NCI-H748 treated with DMSO at 0.1 percent for 48 hours (cell line): ENCODE results near the gene NT5DC1.

Experiments
- DNase-seq: peaks from one replicate; lab custom pipeline; 2025; lab: John Stamatoyannopoulos, UW

NT5DC1 gene

GRCh38 chr6:116192786-116193185, 92.1 kb downstream of the NT5DC1 start:
- DNase-seq, result no peak

DNA sequence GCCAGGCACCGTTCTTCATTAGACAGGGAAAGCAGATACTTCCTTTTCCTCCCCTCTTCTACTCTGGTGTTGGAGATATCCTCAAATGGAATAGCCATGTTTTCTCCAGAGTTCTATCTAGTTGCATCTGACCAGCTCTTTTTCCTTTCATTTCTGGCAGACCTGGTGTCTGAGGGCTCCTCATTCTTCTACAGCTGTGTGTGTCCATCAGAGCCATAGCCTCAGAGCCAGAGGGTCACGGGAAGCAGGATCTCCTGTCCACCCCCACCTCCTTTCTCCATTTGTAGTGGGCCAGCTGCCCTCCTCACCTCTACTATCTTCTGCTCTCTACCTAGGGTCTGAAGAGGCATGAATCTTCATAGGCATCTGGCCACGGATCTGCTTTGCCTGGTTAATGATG, 96.2 kb downstream of the NT5DC1 start:
- no peak for DNase-seq

- DNase-seq, result no peak
These were observed 100.1 kb downstream of the NT5DC1 start for GRCh38 chr6:116200619-116201249.

GRCh38 chr6:116201538-116201937, 100.9 kb downstream of the NT5DC1 start:
- no peak for DNase-seq

DNA sequence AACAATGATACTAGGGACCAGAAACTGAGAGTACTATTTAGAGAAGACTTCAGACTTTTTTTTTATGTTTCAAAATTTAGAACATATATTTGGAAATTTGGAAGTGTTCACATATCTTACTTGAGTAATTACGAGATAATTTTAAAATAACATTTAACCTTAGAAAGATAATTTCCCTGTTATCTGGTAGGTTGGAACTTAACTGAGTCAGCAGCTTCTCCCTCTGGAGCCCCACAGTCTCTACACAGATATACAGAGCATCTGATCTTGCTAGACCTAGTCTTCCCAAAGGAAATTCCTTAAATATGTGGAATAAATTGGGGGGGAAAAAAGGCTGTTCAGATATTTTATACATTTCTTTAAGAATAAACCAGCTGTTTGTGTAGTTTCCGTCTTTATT, 104.6 kb downstream of the NT5DC1 start:
- no peak for DNase-seq

DNA sequence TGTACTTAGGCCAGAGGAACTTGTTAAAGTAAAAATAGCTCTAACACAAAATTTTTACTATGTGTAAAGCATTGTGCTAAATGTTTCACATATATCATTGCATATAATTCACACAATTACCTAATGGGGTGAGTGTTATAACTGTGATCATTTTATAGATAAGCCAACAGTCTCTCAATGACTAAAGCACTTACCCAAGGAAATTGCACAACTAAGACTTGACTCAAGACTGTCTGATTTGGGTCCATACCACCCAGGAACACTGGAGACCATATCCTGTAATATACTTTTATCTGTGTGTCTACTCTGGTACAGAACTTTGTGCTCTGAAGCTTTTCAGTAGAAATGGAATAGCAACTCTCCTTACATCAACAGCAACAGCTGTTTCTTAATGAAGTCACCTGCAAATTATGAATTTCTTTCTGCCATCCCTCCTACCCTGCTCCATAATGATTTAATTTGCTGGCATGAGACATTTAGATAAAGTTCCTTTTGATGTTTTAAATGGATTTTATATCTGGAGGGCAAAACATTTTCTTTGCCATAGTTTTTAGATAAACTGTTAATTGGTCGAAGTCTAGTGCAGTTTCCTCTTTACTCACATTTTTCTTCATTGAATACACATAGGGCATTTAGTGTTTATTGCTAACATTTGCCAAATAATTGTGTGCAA, 105.7 kb downstream of the NT5DC1 start:
- no peak for DNase-seq

DNA sequence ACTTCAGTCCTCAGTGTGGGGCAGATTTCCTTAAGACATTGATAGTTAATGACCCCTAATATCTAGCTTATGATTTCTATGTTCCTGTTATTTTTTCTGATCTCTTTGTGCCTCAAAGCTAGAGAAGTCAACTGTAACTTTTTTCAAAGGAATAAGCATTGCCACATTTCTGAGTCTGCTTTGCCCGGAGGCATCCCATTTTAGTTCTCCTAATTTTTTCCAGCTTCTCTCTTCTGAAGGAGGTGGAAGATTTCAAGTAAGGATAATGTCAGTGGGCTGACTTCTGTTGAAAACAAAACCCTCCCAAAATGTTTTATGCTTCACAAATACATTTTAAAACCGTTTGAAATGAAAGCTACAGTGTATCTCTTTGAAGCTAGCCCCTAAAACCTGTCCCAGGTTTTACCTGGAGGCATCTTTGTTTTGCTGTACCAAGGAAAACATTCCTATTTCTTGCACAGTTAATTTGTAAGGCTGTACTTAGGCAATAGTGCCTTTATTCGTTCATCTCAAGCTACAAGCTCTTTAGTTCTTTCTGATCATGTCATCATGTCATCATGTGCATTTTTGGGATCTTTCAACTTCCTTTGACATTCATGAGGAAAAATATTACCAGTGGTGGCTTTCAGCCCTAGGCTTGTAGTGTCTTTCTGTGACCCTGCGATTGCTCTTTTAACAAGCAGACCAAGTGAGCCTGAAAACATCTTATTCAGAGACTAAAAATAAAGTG, 107.6 kb downstream of the NT5DC1 start:
- DNase-seq, result no peak

DNA sequence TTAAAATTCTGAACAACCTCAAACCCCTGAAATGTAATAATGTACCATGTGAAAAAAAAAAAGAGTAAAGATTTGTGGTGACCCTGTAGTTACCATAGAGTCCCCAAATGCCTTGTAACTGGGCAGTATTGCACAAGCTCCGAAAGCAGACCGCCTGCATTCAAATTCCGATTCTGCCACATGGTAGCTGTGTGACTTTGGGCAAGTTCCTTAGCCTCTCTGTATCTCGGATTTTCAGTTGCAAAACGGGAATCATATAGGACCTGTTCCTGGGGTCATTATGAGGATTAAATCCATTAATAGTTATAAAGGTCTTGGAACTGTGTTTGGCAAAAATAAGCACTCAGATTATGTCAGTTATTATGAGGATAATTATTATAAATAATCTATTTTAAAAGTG, 109.7 kb downstream of the NT5DC1 start:
- no peak for DNase-seq

DNA sequence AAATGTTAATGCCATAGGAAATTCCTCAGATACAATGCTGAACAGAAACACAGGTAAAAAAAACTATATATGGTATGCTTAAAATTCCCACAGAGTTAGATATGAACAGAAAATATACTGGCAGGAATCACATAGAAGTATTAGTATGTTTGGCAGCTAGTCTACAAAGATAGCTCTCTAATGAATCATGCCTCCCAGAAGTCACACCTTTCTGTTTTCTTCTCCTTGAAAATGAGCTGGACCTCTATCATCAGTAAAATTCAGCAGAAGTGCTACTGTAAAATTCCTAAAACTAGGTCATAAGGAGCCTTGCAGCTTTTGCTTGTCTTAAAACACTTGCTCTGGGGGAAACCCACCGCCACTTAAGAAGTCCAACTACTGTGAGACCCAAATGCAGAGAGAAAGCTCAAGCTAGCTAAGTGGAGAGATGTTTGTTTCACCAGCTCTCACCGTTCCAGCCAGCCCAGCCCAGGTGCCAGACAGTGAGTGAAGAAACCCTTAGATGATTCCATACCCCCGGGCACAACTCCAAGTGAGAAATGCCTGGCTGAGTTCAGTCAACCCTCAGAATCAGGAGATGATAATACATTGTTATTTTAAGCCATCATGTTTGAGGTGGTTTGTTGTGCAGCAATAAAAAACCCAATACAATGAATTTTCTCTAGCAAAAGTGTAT, 110.2 kb downstream of the NT5DC1 start:
- no peak for DNase-seq

DNA sequence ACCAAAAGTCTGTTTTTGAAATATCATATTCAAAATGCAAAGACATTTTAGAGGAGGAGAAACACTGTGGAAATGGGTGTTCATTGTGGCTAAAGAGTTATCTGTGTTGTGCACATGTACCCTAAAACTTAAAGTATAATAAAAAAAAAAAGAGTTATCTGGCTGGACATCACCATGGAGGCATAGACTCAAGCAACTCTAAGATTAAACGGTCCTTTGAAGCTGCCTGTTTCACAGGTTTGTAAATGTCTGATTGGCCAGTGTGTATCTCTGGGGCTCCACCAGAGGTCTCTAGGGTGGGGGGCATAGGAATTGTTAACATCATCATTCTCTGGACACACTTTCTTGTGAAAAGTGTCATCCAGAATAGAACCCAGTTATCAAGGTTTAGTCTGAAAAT, 114.0 kb downstream of the NT5DC1 start:
- DNase-seq, result no peak

- DNase-seq, result no peak
These were observed 114.8 kb downstream of the NT5DC1 start for GRCh38 chr6:116215414-116215813.

- peak; percentile 19 for DNase-seq
These were observed 116.4 kb downstream of the NT5DC1 start for GRCh38 chr6:116217069-116217468.

GRCh38 chr6:116218172-116218633, 117.5 kb downstream of the NT5DC1 start:
- DNase-seq, result peak; percentile 16

DNA sequence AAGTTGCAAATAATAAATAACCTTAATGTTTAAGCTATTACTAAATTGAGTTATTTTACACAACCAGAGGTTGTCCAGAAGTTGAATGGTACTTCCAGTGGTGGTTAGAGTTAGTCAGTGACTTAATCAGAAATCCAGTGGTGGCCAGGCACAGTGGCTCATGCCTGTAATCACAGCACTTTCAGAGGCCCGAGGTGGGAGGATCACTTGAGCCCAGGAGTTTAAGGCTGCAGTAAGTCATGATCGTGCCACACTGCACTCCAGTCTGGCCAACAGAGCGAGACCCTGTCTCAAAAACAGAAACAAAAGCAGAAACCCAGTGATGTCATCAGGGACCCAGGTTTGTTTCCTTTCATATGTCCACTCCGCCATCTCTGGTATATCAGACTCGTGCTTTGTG, 118.2 kb downstream of the NT5DC1 start:
- DNase-seq, result no peak

DNA sequence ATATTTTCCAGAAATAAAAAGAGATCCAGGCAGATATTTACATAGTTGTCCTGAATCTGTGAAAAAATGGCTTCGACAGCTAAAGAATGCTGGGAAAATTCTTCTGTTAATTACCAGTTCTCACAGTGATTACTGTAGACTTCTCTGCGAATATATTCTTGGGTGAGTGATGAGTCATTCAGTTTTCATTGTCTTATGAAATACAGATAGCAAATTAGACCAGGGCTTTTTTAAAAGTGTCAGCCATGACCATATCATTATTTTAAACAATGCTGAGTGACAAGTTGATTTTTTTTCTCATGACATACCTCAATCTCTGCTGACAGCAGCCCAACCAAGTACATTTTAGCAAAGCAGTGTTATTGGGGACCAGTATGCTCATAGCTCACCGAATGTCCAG, 120.4 kb downstream of the NT5DC1 start:
- DNase-seq, result no peak

- DNase-seq, result no peak
These were observed 121.3 kb downstream of the NT5DC1 start for GRCh38 chr6:116221911-116222310.

- no peak for DNase-seq
These were observed 122.7 kb downstream of the NT5DC1 start for GRCh38 chr6:116223355-116223754.

GRCh38 chr6:116229287-116229913, 128.7 kb downstream of the NT5DC1 start:
- peak; percentile 52 for DNase-seq

- no peak for DNase-seq
These were observed 134.0 kb downstream of the NT5DC1 start for GRCh38 chr6:116234689-116235088.

GRCh38 chr6:116238083-116238482, 137.4 kb downstream of the NT5DC1 start:
- no peak for DNase-seq

GRCh38 chr6:116239256-116239655, 138.6 kb downstream of the NT5DC1 start:
- no peak for DNase-seq

DNA sequence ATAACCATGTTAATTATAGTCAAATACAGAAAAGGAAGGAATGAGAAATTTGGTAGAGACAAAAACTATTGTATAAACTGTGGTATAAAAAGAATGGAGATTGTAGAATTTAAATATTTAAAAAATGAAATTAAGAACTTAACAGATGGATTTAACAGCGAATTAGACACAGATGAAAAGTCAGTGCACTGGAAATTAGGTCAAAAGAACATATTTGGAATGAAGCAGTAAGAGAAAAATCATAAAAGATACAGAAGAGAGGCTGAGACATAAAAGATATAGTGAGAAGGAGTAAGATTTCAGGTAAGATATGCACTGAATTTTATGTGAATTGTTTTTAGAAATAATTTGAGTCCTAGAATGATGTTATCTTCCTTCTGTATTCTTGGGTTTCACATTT, 139.2 kb downstream of the NT5DC1 start:
- DNase-seq, result no peak
